Erythroblast (primary cell): Measurements from ENCODE around the gene SOCS3.

Source experiments
- GATA1 ChIP-seq: IDR thresholded peaks from 2 replicates; pipeline ENCODE4 v1.6.1; 2011; ENCODE audit warnings: low read depth, mild to moderate bottlenecking, control low read depth, low read length, moderate library complexity
- POLR2A ChIP-seq: IDR thresholded peaks from 2 replicates; pipeline ENCODE4 v1.6.1; 2011; ENCODE audit warnings: mild to moderate bottlenecking, low read length

- TF ChIP-seq POLR2A: no peak
- no peak for TF ChIP-seq GATA1
Observed at GRCh38 chr17:78399028-78399692, 39.3 kb upstream of the SOCS3 start.
